Measurements from ENCODE around the gene CD200. TPM values are rescaled to one million over a fixed set of nuclear protein-coding genes. Genes with fewer than 3 reads are reported as not detected.

The CD200 gene
- total RNA-seq, 4 donors from 2014 or later = 2.7 to 5.3 (median 3.6) TPM

- Histone ChIP-seq H3K4me3 (no peak overlapping the region), H3K9me3 (no peaks in the 10 kb centered on the region), H3K27me3 (no peaks in the 10 kb centered on the region), H3K36me3 (no peaks in the 10 kb centered on the region), H3K27ac (peak overlapping the region; percentile 47), H3K4me1 (peaks cover 6% of the 10 kb centered on the region)
- WGBS = 84% methylated on average over 3 of the region's 3 CpGs
- TF ChIP-seq EP300 (IDR thresholded peaks at IDR 0.05) (no peak), CTCF (IDR thresholded peaks at IDR 0.05) (no peak), POLR2A (IDR thresholded peaks at IDR 0.05) (no peak), POLR2AphosphoS5 (IDR thresholded peaks at IDR 0.05) (no peak)
- no peak for DNase-seq (ENCODE audit: low spot score in 2 of 2)
Measured at GRCh38 chr3:112391648-112392047, 58.7 kb downstream of the CD200 start.

GRCh38 chr3:112392393-112393359 is 59.7 kb downstream of the CD200 start:
- 73% methylated on average over 6 of the region's 6 CpGs for whole genome bisulfite sequencing
- Histone ChIP-seq H3K4me3 (no peak overlapping the region), H3K36me3 (no peaks in the 10 kb centered on the region), H3K9me3 (no peaks in the 10 kb centered on the region), H3K27me3 (no peaks in the 10 kb centered on the region), H3K27ac (peak overlapping the region; percentile 47), H3K4me1 (peaks cover 10% of the 10 kb centered on the region)
- no peak for DNase-seq (ENCODE audit: low spot score in 2 of 2)
- TF ChIP-seq POLR2A (IDR thresholded peaks at IDR 0.05) (no peak), CTCF (IDR thresholded peaks at IDR 0.05) (no peak), EP300 (IDR thresholded peaks at IDR 0.05) (no peak), POLR2AphosphoS5 (IDR thresholded peaks at IDR 0.05) (no peak)

GRCh38 chr3:112393360-112393728 is 60.4 kb downstream of the CD200 start:
- no peak overlapping the region for H3K27ac ChIP-seq
- TF ChIP-seq POLR2AphosphoS5 (IDR thresholded peaks at IDR 0.05) = no peak
- WGBS = 62% methylated on average over 3 of the region's 3 CpGs

GRCh38 chr3:112394003-112394640 is 61.2 kb downstream of the CD200 start:
- TF ChIP-seq EP300 (IDR thresholded peaks at IDR 0.05) = no peak
- TF ChIP-seq POLR2AphosphoS5 (IDR thresholded peaks at IDR 0.05) = no peak
- no peak for TF ChIP-seq CTCF (IDR thresholded peaks at IDR 0.05)
- TF ChIP-seq POLR2A (IDR thresholded peaks at IDR 0.05) = no peak
- Histone ChIP-seq H3K36me3 (no peaks in the 10 kb centered on the region), H3K4me3 (no peak overlapping the region), H3K4me1 (peaks cover 11% of the 10 kb centered on the region), H3K27me3 (no peaks in the 10 kb centered on the region), H3K9me3 (no peaks in the 10 kb centered on the region), H3K27ac (no peak overlapping the region)
- no peak for DNase-seq (ENCODE audit: low spot score in 2 of 2)
- 51% methylated on average over 4 of the region's 4 CpGs for WGBS

More at GRCh38 chr3:112393360-112393728, 60.4 kb downstream of the CD200 start:
- no peak for DNase-seq (ENCODE audit: low spot score in 2 of 2)
- Histone ChIP-seq H3K4me3 (no peak overlapping the region), H3K27me3 (no peaks in the 10 kb centered on the region), H3K36me3 (no peaks in the 10 kb centered on the region), H3K9me3 (no peaks in the 10 kb centered on the region), H3K4me1 (peaks cover 11% of the 10 kb centered on the region)

GRCh38 chr3:112395181-112395895 is 62.4 kb downstream of the CD200 start:
- Histone ChIP-seq H3K27ac (no peak overlapping the region), H3K36me3 (no peaks in the 10 kb centered on the region), H3K9me3 (no peaks in the 10 kb centered on the region), H3K4me1 (peaks cover 11% of the 10 kb centered on the region), H3K4me3 (no peak overlapping the region), H3K27me3 (no peaks in the 10 kb centered on the region)
- TF ChIP-seq CTCF (IDR thresholded peaks at IDR 0.05) (no peak), POLR2AphosphoS5 (IDR thresholded peaks at IDR 0.05) (no peak), POLR2A (IDR thresholded peaks at IDR 0.05) (no peak), EP300 (IDR thresholded peaks at IDR 0.05) (no peak)
- 51% methylated on average over 5 of the region's 5 CpGs for WGBS
- DNase-seq (ENCODE audit: low spot score in 2 of 2) = no peak

Measured in suprapubic skin (tissue), 4 donors.